H1 (cell line): ENCODE results near the gene DENND2C. TPM values are rescaled to one million over a fixed set of nuclear protein-coding genes. Genes with fewer than 3 reads are reported as not detected.

Experiments
- CHD7 ChIP-seq: fragments of 300-600 bp; sonication (generic); IDR thresholded peaks from 2 replicates; pipeline ENCODE4 v1.7.1; 2012; ENCODE audit warnings: low read length, moderate library complexity, mild to moderate bottlenecking, inconsistent platforms; ENCODE audit not compliant: insufficient replicate concordance
- CREB1 ChIP-seq: IDR thresholded peaks from 2 replicates; pipeline ENCODE4 v1.6.1; 2012; ENCODE audit warnings: inconsistent platforms
- CTCF ChIP-seq, 3 experiments: IDR thresholded peaks; 1 replicate in 2 of 3; 2 replicates in 1 of 3; pipeline versions ENCODE4 v1.5.1 to v1.6.1; 2011; ENCODE audit warnings: low read length in 3 of 3, mild to moderate bottlenecking in 3 of 3, inconsistent platforms in 2 of 3, low read depth in 1 of 3, moderate library complexity in 1 of 3; ENCODE audit not compliant: insufficient read depth in 1 of 3; ENCODE audit errors: control extremely low read depth in 1 of 3
- NRF1 ChIP-seq: IDR thresholded peaks from 2 replicates; pipeline ENCODE4 v1.6.1; 2011; ENCODE audit warnings: mild to moderate bottlenecking, low read depth, low read length, improper control_type of control experiment
- SUZ12 ChIP-seq: fragments of 200-600 bp; sonication (generic); IDR thresholded peaks from 2 replicates; pipeline ENCODE4 v1.6.1; 2012; ENCODE audit warnings: mild to moderate bottlenecking, inconsistent platforms, low read length, moderate library complexity, mixed read lengths
- TCF12 ChIP-seq: IDR thresholded peaks from 2 replicates; pipeline ENCODE4 v1.6.1; 2011; ENCODE audit warnings: low read depth, mild to moderate bottlenecking, low read length
- polyA plus RNA-seq, 7 experiments: library from polyadenylated mRNA; depleted of rRNA in 3 of 7; stranded (reverse) in 5 of 7; unstranded in 2 of 7; fragments of >200 nt in 5 of 7; fragments of 200-250 nt in 2 of 7; gene quantifications; 1 replicate in 5 of 7; 2 replicates in 1 of 7; 4 replicates in 1 of 7; pipeline versions ENCODE4 v1.2.1 to v1.2.3, GENCODE V29; 2011 to 2013; ENCODE audit warnings: missing spikeins in 2 of 7, mixed read lengths in 2 of 7
- total RNA-seq: library from RNA; stranded (reverse); fragmentation: NEBNext Ultra II Directional; extraction: Animal tissue kit (Norgen Biotek cat#: 25700); gene quantifications from 2 replicates; pipeline ENCODE4 v1.2.1, GENCODE V29; 2021

The DENND2C gene
- total and polyA plus RNA-seq, 2 of the 8 experiments (the other 6 are each of a cell fraction or from before 2014, with no cell fraction given): 1.8 to 5.5 TPM

GRCh38 chr1:114707604-114708003, 37.8 kb upstream of the DENND2C start (continued):
- TF ChIP-seq CHD7: no peak
- TF ChIP-seq TCF12: no peak
- no peak for TF ChIP-seq SUZ12
- TF ChIP-seq NRF1: no peak
- no peak for TF ChIP-seq CTCF (IDR thresholded peaks at IDR 0.05; ENCODE audit: control extremely low read depth in 1 of 3, insufficient read depth in 1 of 3, low read depth in 1 of 3, low read length in 3 of 3)
- no peak for TF ChIP-seq CREB1
- TF ChIP-seq, all 59 proteins: peak for 0
